ENCODE results near the gene CCND3.

CCND3 gene

DNA sequence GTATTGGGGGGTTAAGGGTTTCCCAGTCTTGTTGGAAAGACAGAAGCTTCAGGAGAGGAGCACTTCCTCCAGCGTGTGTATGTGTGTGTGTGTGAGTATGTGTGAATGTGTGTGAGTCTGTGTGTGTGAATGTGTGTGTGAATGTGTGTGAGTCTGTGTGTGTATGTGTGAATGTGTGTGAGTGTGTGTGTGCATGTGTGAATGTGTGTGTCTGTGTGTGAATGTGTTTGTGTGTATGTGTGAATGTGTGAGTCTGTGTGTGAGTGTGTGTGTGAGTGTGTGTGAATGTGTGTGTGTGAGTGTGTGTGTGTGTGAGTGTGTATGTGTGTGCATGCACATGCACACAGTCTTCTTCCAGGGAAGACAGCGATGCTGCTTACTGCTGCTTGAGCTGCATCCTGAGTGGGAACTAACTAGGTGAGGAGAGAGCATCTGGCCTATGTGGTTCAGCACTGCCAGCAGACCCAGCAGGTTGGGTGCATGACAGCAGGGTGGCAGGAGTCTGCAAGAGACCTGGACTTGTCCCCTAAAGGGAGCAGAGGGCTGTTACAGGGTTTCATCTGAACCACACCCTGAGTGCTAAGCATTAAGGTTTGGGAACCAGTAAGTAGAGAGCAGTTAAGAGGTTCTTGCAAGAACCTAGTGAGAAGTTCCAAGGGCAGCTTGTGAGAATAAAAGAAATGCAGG is 22.7 kb upstream of the CCND3 start:
- ChIA-PET CTCF (interaction anchor here (1.0 to 2.1 kb wide), 3 partner anchors 9 to 80 kb away, joined by 3 to 7 read pairs (median 3); no protein-coding TSS in a partner anchor), POLR2A (no interaction called here)
- DNase-seq (ENCODE audit: extremely low spot score) = no peak
- TF ChIP-seq, protein P1, sequence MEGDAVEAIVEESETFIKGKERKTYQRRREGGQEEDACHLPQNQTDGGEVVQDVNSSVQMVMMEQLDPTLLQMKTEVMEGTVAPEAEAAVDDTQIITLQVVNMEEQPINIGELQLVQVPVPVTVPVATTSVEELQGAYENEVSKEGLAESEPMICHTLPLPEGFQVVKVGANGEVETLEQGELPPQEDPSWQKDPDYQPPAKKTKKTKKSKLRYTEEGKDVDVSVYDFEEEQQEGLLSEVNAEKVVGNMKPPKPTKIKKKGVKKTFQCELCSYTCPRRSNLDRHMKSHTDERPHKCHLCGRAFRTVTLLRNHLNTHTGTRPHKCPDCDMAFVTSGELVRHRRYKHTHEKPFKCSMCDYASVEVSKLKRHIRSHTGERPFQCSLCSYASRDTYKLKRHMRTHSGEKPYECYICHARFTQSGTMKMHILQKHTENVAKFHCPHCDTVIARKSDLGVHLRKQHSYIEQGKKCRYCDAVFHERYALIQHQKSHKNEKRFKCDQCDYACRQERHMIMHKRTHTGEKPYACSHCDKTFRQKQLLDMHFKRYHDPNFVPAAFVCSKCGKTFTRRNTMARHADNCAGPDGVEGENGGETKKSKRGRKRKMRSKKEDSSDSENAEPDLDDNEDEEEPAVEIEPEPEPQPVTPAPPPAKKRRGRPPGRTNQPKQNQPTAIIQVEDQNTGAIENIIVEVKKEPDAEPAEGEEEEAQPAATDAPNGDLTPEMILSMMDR (IDR thresholded peaks at IDR 0.05; ENCODE audit: control extremely low read depth, extremely low read depth, low read depth, missing control alignments) = no peak

GRCh38 chr6:41963371-41963770 is 21.8 kb upstream of the CCND3 start:
- DNase-seq (ENCODE audit: extremely low spot score) = no peak
- TF ChIP-seq, protein P1 (IDR thresholded peaks at IDR 0.05; ENCODE audit: control extremely low read depth, extremely low read depth, low read depth, missing control alignments) = no peak
- CTCF ChIA-PET = interaction anchor here (1.0 to 2.1 kb wide), 6 partner anchors 9 to 81 kb away, joined by 3 to 7 read pairs (median 4); partner anchors contain the start of genes BYSL and MED20
- POLR2A ChIA-PET = no interaction called here

DNA sequence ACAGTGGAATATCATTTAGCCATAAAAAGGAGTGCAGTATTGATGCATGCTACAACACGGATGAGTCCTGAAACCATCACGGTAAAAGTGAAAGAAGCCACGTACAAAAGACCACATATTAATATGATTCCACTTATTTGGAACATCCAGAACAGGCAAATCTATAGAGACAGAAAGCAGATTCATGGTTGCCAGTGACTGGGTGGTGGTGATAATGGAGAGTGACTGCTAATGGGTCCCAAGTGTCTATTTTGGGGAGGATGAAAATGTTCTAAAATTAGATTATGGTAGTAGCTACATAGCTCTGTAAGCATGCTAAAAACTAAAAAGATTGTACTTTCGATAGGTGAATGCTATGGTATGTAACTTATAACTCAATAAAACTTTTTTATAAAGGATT is 18.4 kb upstream of the CCND3 start:
- ChIA-PET POLR2A (no interaction called here), CTCF (no interaction called here)
- DNase-seq (ENCODE audit: extremely low spot score) = no peak
- TF ChIP-seq, protein P1 (IDR thresholded peaks at IDR 0.05; ENCODE audit: control extremely low read depth, extremely low read depth, low read depth, missing control alignments) = no peak

GRCh38 chr6:41958022-41958856 is 16.6 kb upstream of the CCND3 start:
- TF ChIP-seq, protein P1 (IDR thresholded peaks at IDR 0.05; ENCODE audit: control extremely low read depth, extremely low read depth, low read depth, missing control alignments) = no peak
- POLR2A ChIA-PET = no interaction called here
- CTCF ChIA-PET = interaction anchor here (1.0 kb wide), 1 partner anchor 37 kb away, joined by 3 read pairs; the partner anchor contains the start of genes BYSL and MED20
- no peak for DNase-seq (ENCODE audit: extremely low spot score)

DNA sequence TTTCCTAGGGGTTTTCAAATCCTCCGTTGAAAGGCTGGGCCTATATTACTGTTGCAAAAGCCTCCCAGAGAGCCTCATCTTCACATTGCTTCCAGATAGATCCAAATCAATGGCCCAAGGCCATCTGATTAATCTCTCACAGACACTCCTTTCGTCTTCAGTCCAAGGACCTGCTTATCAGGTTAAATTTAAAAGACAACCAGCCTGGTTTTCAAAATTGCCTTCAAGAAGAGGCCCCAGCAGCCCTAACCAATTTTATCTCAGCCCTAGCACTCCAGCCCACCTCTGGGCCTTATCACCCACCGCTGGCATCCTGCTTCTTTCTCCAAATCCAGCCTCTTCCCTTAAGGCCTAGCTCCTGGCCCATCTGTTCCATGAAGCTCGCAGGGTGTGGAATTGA is 15.5 kb upstream of the CCND3 start:
- DNase-seq (ENCODE audit: extremely low spot score) = no peak
- TF ChIP-seq, protein P1 (IDR thresholded peaks at IDR 0.05; ENCODE audit: control extremely low read depth, extremely low read depth, low read depth, missing control alignments) = no peak
- ChIA-PET CTCF (interaction anchor here (0.8 kb wide), 1 partner anchor 21 kb away, joined by 3 read pairs; no protein-coding TSS in a partner anchor), POLR2A (no interaction called here)

GRCh38 chr6:41955412-41955811 is 13.8 kb upstream of the CCND3 start:
- ChIA-PET POLR2A (interaction anchor here (0.7 kb wide), 1 partner anchor 94 kb away, joined by 5 read pairs; no protein-coding TSS in a partner anchor), CTCF (interaction anchor here (1.0 kb wide), 1 partner anchor 20 kb away, joined by 4 read pairs; no protein-coding TSS in a partner anchor)

More at GRCh38 chr6:41955412-41955811, 13.8 kb upstream of the CCND3 start:
- DNase-seq (ENCODE audit: extremely low spot score) = no peak
- TF ChIP-seq, protein P1 (IDR thresholded peaks at IDR 0.05; ENCODE audit: control extremely low read depth, extremely low read depth, low read depth, missing control alignments) = no peak
